ENCODE measurements around the gene PI4K2B.

DNA sequence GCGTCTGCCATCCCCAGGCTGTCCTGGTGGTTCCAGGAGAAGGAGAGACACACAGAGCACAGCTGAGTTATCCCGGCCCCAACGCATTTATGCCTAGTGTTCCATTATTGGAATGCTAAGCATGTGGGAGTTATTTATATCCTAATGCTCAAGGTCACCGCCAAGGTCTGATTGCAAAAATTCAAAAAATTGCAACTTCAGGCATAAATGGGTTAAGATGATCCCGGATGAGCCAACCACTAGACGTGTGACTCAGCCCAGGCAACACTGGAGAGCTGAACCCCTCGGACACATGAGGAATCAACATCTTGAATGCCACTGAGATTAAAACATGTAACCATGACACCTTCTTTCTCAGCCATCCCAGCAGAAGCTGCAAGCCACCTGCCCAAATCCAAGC lies 74.9 kb downstream of the PI4K2B start:
- no peak for TF ChIP-seq FOXM1 (IDR thresholded peaks at IDR 0.05; ENCODE audit: borderline replicate concordance)
- no peak for TF ChIP-seq BHLHE40 (IDR thresholded peaks at IDR 0.05; ENCODE audit: borderline replicate concordance)
- TF ChIP-seq FOXK2 (IDR thresholded peaks at IDR 0.05): no peak
- no peak for TF ChIP-seq LEF1 (IDR thresholded peaks at IDR 0.05; ENCODE audit: borderline replicate concordance)
- no peak for TF ChIP-seq ELF4 (IDR thresholded peaks at IDR 0.05)

All from HEK293T (cell line).